GM19025 (cell line): ENCODE results near the gene CCN2.
A peak's percentile ranks its signal among the peaks of the same experiment; 100 is the strongest.
"Not testable (repeated sequence)": the region's sequence is repeated elsewhere in the genome, so short reads cannot be mapped to it uniquely, and the experiment has no call there.

Experiments used
- ATAC-seq: cut with Tn5 transposase; IDR thresholded peaks from one replicate; pipeline ENCODE4 v1.9.1; 2021; ENCODE audit warnings: mild to moderate bottlenecking, low read depth, moderate library complexity; ENCODE audit not compliant: unreplicated experiment

The CCN2 gene

GRCh38 chr6:131946404-131946991 is 4.7 kb downstream of the CCN2 start:
- ATAC-seq = no peak

GRCh38 chr6:131945971-131946370 is 5.2 kb downstream of the CCN2 start:
- no peak for ATAC-seq

GRCh38 chr6:131937703-131938631 is 13.2 kb downstream of the CCN2 start:
- no peak for ATAC-seq

- ATAC-seq = no peak
Measured at GRCh38 chr6:131937226-131937625, 13.9 kb downstream of the CCN2 start.

DNA sequence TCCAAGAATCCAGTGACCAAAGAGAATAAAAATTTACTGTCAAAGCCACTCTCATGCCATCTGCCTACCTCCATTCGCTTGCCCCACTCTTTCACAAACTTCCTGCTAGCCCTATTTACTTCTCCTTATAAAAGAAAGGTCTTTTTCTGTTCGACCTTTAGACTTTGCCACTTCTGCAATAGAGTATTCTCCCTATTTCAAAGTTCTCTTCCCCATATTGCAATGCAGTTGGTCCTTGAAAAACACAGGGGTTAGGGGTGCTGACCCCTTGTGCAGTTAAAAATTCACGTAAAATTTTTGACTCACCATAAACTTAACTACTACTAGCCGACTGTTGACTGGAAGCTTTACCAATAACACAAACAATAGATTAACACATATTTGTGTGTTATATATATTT is 15.0 kb downstream of the CCN2 start:
- no peak for ATAC-seq

DNA sequence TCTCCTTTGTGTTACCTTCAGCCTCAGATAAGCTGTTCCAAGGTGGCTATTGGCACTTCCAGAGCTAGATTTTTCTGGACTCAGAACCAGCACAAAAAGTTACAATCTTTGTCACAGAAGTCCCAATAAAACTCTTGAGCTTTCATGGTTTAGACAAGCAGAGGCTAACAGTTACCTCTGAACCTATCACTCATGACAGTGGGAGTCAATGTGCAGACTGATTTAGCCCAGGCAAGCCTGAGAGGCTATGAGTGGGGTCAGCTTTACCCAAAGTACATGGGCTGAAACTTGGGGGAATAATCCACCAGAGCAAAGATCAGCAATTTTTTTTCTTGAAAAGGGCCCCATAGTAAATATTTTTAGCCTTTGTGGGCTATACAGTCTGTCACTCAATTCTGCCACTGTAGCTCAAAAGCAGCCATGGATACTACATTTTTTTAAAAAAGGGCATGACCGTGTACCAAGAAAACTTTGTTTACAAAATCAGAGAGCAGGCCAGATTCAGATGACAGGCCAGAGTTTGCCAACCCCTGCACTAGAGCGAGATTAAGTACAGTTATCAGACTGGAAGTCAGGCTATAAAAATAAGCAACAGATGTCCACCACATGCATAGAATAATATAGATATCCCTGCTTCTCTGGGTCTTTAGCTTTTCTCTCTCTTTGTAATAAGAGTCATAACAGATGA is 20.0 kb downstream of the CCN2 start:
- no peak for ATAC-seq

DNA sequence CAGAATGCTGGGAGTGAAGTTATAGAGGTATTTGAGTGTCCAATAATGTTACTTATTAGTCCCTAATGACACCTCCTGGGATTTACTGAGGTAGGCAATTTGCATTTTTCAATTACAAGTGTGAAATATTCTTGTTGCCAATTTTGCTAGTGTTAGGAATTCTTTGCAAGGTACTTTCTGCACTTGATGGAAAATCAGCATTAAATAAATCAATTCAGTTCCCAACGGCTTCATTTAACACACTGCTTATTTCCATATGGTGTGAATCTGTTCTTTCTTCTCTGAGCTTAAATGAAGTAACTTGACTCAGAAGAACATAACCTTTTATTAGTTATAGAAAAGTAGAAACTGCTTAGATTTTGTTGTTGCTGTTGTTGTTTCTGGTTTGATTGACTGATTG is 21.2 kb downstream of the CCN2 start:
- no peak for ATAC-seq

DNA sequence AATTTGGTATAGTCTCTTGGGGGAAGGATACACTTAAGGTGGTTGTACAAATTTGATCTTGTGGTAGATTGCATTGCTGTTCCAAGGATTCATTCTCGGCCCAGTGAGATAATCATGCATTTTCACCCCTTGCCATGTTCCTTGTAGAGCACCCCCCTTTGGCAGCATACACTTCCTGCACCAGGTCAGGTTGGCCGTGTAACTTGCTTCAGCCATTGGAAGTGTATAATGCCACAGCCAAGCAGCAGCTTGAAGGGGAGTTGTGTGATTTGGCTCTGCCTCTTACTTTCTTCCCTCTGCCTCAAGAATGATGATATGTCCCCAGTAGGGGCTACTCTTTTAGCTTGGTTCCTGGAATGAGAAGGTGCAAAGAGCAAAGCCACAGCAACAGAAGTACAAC is 21.9 kb downstream of the CCN2 start:
- ATAC-seq = no peak

GRCh38 chr6:131924881-131925474 is 26.2 kb downstream of the CCN2 start:
- no peak for ATAC-seq

GRCh38 chr6:131923356-131923755 is 27.8 kb downstream of the CCN2 start:
- no peak for ATAC-seq

GRCh38 chr6:131920656-131921055 is 30.5 kb downstream of the CCN2 start:
- ATAC-seq = no peak

- ATAC-seq = no peak
Measured at GRCh38 chr6:131918650-131919355, 32.4 kb downstream of the CCN2 start.

DNA sequence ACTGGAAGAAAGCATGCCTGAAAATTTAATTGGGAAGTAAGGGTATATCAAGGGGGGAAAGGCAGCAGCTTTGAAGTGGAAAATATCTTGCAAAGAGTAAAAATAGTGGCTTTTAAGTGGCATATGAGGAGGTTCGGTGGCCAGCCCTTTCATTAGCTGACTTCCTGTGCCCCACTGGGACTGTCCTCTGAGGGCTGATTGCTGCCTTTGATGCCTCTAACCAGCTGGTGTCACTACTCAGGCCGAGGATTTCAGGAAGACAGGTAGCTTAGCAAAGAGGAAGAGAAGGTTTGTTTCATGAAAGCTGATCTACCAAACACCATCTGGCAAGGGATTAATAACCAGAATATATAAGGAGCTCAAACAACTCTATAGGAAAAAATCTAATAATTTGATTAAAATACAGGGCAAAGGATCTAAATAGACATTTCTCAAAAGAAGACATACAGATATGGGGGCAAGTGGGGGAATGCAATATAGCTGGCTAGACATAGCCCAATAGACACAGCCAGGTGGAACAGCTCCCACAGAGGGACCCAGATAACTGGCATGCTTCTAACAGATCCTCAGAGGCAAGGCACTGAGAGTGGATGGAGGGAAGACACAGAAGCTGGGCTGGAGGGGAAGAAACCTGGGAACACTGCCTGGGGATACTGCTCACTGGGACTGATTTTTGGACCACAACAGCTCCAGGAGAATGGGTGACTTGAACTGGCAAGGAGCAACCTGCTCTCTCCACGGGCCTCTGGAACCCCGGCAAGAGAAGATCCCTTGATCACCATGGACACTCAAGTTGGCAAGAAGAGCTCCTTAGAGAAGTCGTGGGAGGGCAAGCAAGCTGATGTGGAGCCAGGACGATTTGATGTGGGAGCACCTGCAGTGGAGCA is 33.2 kb downstream of the CCN2 start:
- ATAC-seq = no peak

- no peak for ATAC-seq
Measured at GRCh38 chr6:131917318-131917717, 33.9 kb downstream of the CCN2 start.

- no peak for ATAC-seq
Measured at GRCh38 chr6:131916847-131917246, 34.3 kb downstream of the CCN2 start.

DNA sequence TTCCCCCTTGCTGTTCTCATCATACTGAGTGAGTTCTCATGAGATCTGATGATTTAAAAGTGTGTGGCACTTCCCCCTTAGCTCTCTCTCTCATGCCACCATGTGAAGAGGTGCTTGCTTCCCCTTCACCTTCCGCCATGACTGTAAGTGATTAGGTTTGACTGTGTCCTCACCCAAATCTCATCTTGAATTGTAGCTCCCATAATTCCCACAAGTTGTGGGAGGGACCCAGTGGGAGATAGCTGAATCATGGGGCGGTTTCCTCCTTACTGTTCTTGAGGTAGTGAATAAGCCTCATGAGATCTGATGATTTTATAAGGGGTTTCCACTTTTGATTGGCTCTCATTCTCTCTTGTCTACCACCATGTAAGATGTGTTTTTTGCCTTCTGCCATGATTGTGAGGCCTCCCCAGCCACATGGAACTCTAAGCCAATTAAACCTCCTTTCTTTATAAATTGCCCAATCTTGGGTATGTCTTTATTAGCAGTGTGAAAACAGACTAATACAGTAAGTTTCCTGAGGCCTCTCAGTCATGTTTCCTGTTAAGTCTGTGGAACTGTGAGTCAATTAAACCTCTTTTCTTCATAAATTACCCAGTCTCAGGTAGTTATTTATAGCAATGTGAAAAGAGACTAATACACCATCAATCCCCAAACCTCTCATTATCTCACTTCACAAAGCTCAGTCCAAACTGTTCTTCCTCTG is 34.9 kb downstream of the CCN2 start:
- ATAC-seq = not testable (repeated sequence)

- ATAC-seq = peak; percentile 78
Measured at GRCh38 chr6:131914967-131915751, 36.0 kb downstream of the CCN2 start.

GRCh38 chr6:131914234-131914633 is 36.9 kb downstream of the CCN2 start:
- ATAC-seq = no peak
